IPS DF 19.7 (cell line): ENCODE results near the gene SRD5A3.

ENCODE experiments used
- DNase-seq: peaks from one replicate; pipeline ENCODE4 v3.0.0-alpha.2; 2013; ENCODE audit warnings: low read depth, low spot score

Gene SRD5A3

DNA sequence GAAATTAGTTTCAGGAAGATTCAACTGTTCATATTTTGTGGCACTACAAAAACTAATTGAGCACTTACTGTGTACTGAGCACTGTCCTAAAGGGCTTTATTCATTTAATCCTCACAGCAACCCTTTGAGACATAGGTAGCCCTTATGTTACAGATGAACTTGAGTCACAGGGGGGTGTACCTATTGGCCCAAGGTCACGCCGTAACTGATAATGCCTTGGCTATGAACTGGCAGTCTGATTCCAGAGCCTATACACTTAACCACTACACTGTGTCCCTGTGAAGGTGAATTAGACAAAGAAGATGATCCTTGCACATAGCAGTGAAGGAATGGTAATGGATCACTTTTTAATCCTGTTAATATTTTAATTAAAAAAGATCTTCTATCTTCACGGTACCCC, 61.7 kb downstream of the SRD5A3 start:
- no peak for DNase-seq

- no peak for DNase-seq
Observed at GRCh38 chr4:55409468-55410171, 63.6 kb downstream of the SRD5A3 start.

- no peak for DNase-seq
Observed at GRCh38 chr4:55410431-55410830, 64.4 kb downstream of the SRD5A3 start.

DNA sequence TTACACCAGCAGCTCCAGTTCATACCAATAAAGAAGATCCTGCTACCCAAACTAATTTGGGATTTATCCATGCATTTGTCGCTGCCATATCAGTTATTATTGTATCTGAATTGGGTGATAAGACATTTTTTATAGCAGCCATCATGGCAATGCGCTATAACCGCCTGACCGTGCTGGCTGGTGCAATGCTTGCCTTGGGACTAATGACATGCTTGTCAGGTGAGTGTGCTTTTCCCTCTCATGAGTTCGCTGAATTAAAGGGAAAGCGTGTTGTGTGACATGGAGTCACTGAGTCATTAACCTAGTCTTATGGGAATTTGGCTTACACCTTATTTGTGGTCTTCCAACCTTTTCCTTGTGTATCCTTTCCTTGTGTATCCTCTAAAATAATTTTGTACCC, 65.6 kb downstream of the SRD5A3 start:
- no peak for DNase-seq

GRCh38 chr4:55416176-55416575, 70.1 kb downstream of the SRD5A3 start:
- no peak for DNase-seq
